ENCODE data around the gene UBE2QL1. TPM values are rescaled to one million over a fixed set of nuclear protein-coding genes. Genes with fewer than 3 reads are reported as not detected.

Gene UBE2QL1
- total and polyA plus RNA-seq, 2 experiments from 2014 or later, result 6.3 to 8.8 TPM

DNA sequence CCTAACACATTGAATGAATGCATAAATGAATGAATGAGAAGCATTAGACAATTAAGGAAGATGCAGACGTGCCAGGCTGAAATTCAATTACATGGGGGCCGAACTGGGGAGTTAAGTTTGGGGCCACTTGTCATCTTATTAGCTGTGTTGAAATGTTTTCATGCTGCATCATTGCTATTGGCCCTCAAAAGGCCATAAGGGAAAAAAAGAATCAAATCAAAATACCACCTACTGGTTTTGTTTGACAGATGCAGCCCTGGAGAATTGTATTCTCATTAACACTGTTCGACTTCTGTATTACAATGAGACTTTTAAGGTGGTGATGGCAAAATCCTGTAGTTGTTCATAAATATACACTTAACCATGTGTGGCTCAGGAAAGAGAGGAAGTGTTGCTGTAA, 38.4 kb downstream of the UBE2QL1 start:
- no peak overlapping the region for H3K27ac ChIP-seq
- no peaks in the 10 kb centered on the region for H3K4me1 ChIP-seq (ENCODE audit: low read depth)
- H3K27me3 ChIP-seq, result peaks cover 2% of the 10 kb centered on the region
- DNase-seq (ENCODE audit: low read depth in 1 of 2, low spot score in 1 of 2), result no peak
- H3K4me3 ChIP-seq, result no peak overlapping the region
- H3K9me3 ChIP-seq (ENCODE audit: low read depth), result no peaks in the 10 kb centered on the region
- peaks cover 4% of the 10 kb centered on the region for H3K36me3 ChIP-seq
- no peak for TF ChIP-seq CTCF (IDR thresholded peaks at IDR 0.05; ENCODE audit: low read depth, low read length)

GRCh38 chr5:6488021-6488420, 39.4 kb downstream of the UBE2QL1 start:
- Histone ChIP-seq H3K36me3 (peaks cover 4% of the 10 kb centered on the region), H3K4me1 (ENCODE audit: low read depth) (no peaks in the 10 kb centered on the region), H3K4me3 (no peak overlapping the region), H3K27ac (no peak overlapping the region), H3K27me3 (peaks cover 2% of the 10 kb centered on the region), H3K9me3 (ENCODE audit: low read depth) (no peaks in the 10 kb centered on the region)
- DNase-seq (ENCODE audit: low read depth in 1 of 2, low spot score in 1 of 2), result no peak
- TF ChIP-seq CTCF (IDR thresholded peaks at IDR 0.05; ENCODE audit: low read depth, low read length), result no peak

GRCh38 chr5:6489643-6490185, 41.1 kb downstream of the UBE2QL1 start:
- no peak for DNase-seq (ENCODE audit: low read depth in 1 of 2, low spot score in 1 of 2)
- Histone ChIP-seq H3K4me1 (ENCODE audit: low read depth) (no peaks in the 10 kb centered on the region), H3K27me3 (peaks cover 2% of the 10 kb centered on the region), H3K36me3 (peaks cover 4% of the 10 kb centered on the region), H3K27ac (no peak overlapping the region), H3K9me3 (ENCODE audit: low read depth) (no peaks in the 10 kb centered on the region), H3K4me3 (no peak overlapping the region)
- no peak for TF ChIP-seq CTCF (IDR thresholded peaks at IDR 0.05; ENCODE audit: low read depth, low read length)

DNA sequence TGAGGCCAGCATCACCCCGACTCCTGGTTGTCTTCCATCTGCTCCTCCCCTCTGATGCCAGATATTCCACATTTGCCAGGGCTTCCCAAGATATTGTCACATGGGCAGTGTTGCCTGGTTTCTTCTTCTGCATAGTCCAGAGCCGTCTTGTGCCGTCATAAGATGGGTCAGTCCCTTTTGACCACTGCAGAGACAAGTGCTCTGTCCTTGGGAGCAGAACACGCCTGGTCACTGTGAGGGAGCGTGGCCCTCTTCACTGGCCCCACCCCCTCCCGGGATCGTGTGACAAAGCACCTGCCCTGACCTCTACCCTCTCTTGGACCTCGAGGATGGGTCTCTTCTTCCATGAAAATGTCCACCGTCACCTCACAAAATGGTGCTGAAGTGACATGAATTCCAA, 41.6 kb downstream of the UBE2QL1 start:
- no peak overlapping the region for H3K4me3 ChIP-seq
- no peak for TF ChIP-seq CTCF (IDR thresholded peaks at IDR 0.05; ENCODE audit: low read depth, low read length)
- no peaks in the 10 kb centered on the region for H3K4me1 ChIP-seq (ENCODE audit: low read depth)
- peaks cover 2% of the 10 kb centered on the region for H3K27me3 ChIP-seq
- peaks cover 4% of the 10 kb centered on the region for H3K36me3 ChIP-seq
- no peak overlapping the region for H3K27ac ChIP-seq
- H3K9me3 ChIP-seq (ENCODE audit: low read depth), result no peaks in the 10 kb centered on the region
- DNase-seq (ENCODE audit: low read depth in 1 of 2, low spot score in 1 of 2), result no peak

GRCh38 chr5:6490693-6491092, 42.0 kb downstream of the UBE2QL1 start:
- Histone ChIP-seq H3K4me1 (ENCODE audit: low read depth) (no peaks in the 10 kb centered on the region), H3K9me3 (ENCODE audit: low read depth) (no peaks in the 10 kb centered on the region), H3K27ac (no peak overlapping the region), H3K36me3 (peaks cover 4% of the 10 kb centered on the region), H3K4me3 (no peak overlapping the region), H3K27me3 (peaks cover 2% of the 10 kb centered on the region)
- DNase-seq (ENCODE audit: low read depth in 1 of 2, low spot score in 1 of 2), result no peak
- no peak for TF ChIP-seq CTCF (IDR thresholded peaks at IDR 0.05; ENCODE audit: low read depth, low read length)

Data from cardiac muscle cell (in vitro differentiated cells and primary cell).